ENCODE measurements around the gene LMBR1. TPM values are rescaled to one million over a fixed set of nuclear protein-coding genes. Genes with fewer than 3 reads are reported as not detected.

The LMBR1 gene
- polyA plus RNA-seq, 1 donor from 2014 or later: 68.9 TPM

- Histone ChIP-seq H3K9me3 (ENCODE audit: low read length) (no peaks in the 10 kb centered on the region), H3K4me2 (ENCODE audit: low read length) (no peak overlapping the region), H4K20me1 (ENCODE audit: insufficient read depth) (no peaks in the 10 kb centered on the region)
Measured at GRCh38 chr7:156739596-156739995, 153.4 kb downstream of the LMBR1 start.

DNA sequence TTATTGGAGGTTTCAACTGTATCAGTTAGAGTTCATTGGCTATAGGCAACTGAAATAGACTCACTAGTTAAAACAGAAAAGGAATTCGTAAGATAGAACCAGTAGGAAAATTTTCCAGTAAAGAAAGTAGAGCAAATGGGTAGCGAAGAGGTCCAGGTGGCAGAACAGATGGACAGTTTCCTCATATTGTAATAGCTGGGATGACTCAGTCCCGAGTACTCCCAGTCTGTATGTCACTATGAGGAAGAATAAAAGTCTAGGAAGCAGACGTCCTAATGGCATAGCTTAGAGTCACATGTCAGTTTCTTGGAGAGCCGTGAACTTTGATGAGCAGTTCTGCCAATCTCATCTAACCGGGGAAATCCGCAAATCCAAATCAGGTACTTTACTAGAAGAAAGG is 157.1 kb downstream of the LMBR1 start:
- Histone ChIP-seq H3K27ac (ENCODE audit: low read length) (no peak overlapping the region), H2AFZ (ENCODE audit: low read depth, low read length) (no peak overlapping the region), H3K27me3 (ENCODE audit: insufficient read depth, low read depth, low read length) (no peaks in the 10 kb centered on the region), H3F3A (ENCODE audit: insufficient read depth, low read length, poor library complexity, severe bottlenecking) (no peaks in the 10 kb centered on the region), H3K9ac (ENCODE audit: low read length) (no peak overlapping the region), H4K20me1 (ENCODE audit: insufficient read depth) (no peaks in the 10 kb centered on the region), H3K9me2 (ENCODE audit: insufficient read depth, low read length) (no peaks in the 10 kb centered on the region), H3K79me2 (replicated peaks; ENCODE audit: insufficient read depth, low read length) (no peaks in the 10 kb centered on the region), H3K36me3 (ENCODE audit: insufficient read depth, low read length) (no peaks in the 10 kb centered on the region), H3K4me3 (ENCODE audit: low read length) (no peak overlapping the region), H3K9me3 (ENCODE audit: low read length) (no peaks in the 10 kb centered on the region), H3K4me2 (ENCODE audit: low read length) (no peak overlapping the region)
- TF ChIP-seq POLR2AphosphoS5 (IDR thresholded peaks at IDR 0.05): no peak
- no peak for TF ChIP-seq TAF1 (IDR thresholded peaks at IDR 0.05; ENCODE audit: low read depth)
- TF ChIP-seq CTCF (IDR thresholded peaks at IDR 0.05; ENCODE audit: poor library complexity, severe bottlenecking): no peak

More at GRCh38 chr7:156739596-156739995, 153.4 kb downstream of the LMBR1 start:
- no peak overlapping the region for H3K4me3 ChIP-seq (ENCODE audit: low read length)
- no peaks in the 10 kb centered on the region for H3F3A ChIP-seq (ENCODE audit: insufficient read depth, low read length, poor library complexity, severe bottlenecking)
- H2AFZ ChIP-seq (ENCODE audit: low read depth, low read length): no peak overlapping the region
- H3K27ac ChIP-seq (ENCODE audit: low read length): no peak overlapping the region
- H3K27me3 ChIP-seq (ENCODE audit: insufficient read depth, low read depth, low read length): no peaks in the 10 kb centered on the region
- TF ChIP-seq TAF1 (IDR thresholded peaks at IDR 0.05; ENCODE audit: low read depth) (no peak), SMC3 (conservative IDR thresholded peaks at IDR 0.05; ENCODE audit: poor library complexity) (no peak), RAD21 (conservative IDR thresholded peaks at IDR 0.05) (no peak), MXI1 (conservative IDR thresholded peaks at IDR 0.05; ENCODE audit: poor library complexity, severe bottlenecking) (no peak), POLR2AphosphoS5 (IDR thresholded peaks at IDR 0.05) (no peak), EP300 (conservative IDR thresholded peaks at IDR 0.05; ENCODE audit: poor library complexity, severe bottlenecking) (no peak), EZH2 (IDR thresholded peaks at IDR 0.05; ENCODE audit: borderline replicate concordance, insufficient read depth, low read length, poor library complexity, severe bottlenecking) (no peak)
- TF ChIP-seq, protein P1, sequence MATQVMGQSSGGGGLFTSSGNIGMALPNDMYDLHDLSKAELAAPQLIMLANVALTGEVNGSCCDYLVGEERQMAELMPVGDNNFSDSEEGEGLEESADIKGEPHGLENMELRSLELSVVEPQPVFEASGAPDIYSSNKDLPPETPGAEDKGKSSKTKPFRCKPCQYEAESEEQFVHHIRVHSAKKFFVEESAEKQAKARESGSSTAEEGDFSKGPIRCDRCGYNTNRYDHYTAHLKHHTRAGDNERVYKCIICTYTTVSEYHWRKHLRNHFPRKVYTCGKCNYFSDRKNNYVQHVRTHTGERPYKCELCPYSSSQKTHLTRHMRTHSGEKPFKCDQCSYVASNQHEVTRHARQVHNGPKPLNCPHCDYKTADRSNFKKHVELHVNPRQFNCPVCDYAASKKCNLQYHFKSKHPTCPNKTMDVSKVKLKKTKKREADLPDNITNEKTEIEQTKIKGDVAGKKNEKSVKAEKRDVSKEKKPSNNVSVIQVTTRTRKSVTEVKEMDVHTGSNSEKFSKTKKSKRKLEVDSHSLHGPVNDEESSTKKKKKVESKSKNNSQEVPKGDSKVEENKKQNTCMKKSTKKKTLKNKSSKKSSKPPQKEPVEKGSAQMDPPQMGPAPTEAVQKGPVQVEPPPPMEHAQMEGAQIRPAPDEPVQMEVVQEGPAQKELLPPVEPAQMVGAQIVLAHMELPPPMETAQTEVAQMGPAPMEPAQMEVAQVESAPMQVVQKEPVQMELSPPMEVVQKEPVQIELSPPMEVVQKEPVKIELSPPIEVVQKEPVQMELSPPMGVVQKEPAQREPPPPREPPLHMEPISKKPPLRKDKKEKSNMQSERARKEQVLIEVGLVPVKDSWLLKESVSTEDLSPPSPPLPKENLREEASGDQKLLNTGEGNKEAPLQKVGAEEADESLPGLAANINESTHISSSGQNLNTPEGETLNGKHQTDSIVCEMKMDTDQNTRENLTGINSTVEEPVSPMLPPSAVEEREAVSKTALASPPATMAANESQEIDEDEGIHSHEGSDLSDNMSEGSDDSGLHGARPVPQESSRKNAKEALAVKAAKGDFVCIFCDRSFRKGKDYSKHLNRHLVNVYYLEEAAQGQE (IDR thresholded peaks at IDR 0.05; ENCODE audit: borderline replicate concordance): no peak
- no peaks in the 10 kb centered on the region for H3K36me3 ChIP-seq (ENCODE audit: insufficient read depth, low read length)
- H3K79me2 ChIP-seq (replicated peaks; ENCODE audit: insufficient read depth, low read length): no peaks in the 10 kb centered on the region
- H3K9ac ChIP-seq (ENCODE audit: low read length): no peak overlapping the region
- H3K9me2 ChIP-seq (ENCODE audit: insufficient read depth, low read length): no peaks in the 10 kb centered on the region

DNA sequence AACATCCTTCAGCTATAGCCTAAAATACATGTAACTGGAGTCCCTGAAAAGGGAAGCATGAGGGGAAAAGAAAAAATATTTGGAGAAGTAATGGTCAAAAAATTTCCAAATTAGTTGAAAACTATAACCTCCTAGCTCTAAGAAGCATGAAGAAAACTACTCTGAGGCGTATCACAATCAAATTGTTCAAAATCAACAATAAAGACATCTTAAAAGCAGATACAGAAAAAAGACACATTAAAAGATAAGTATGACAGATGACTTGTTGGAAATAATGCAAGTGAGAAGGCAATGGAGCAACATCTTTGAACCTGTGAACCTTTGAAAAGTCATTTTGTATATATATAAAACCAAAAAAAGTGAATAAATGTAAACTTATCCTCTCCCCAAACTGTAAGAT is 159.3 kb downstream of the LMBR1 start:
- no peak overlapping the region for H3K27ac ChIP-seq (ENCODE audit: low read length)
- no peak overlapping the region for H3K9ac ChIP-seq (ENCODE audit: low read length)
- no peaks in the 10 kb centered on the region for H3K27me3 ChIP-seq (ENCODE audit: insufficient read depth, low read depth, low read length)
- H3K79me2 ChIP-seq (replicated peaks; ENCODE audit: insufficient read depth, low read length): no peaks in the 10 kb centered on the region
- H3K9me2 ChIP-seq (ENCODE audit: insufficient read depth, low read length): no peaks in the 10 kb centered on the region
- H4K20me1 ChIP-seq (ENCODE audit: insufficient read depth): no peaks in the 10 kb centered on the region
- H3K4me3 ChIP-seq (ENCODE audit: low read length): no peak overlapping the region
- H3K36me3 ChIP-seq (ENCODE audit: insufficient read depth, low read length): no peaks in the 10 kb centered on the region
- TF ChIP-seq SMC3 (conservative IDR thresholded peaks at IDR 0.05; ENCODE audit: poor library complexity) (no peak), EZH2 (IDR thresholded peaks at IDR 0.05; ENCODE audit: borderline replicate concordance, insufficient read depth, low read length, poor library complexity, severe bottlenecking) (no peak), POLR2AphosphoS5 (IDR thresholded peaks at IDR 0.05) (no peak), MXI1 (conservative IDR thresholded peaks at IDR 0.05; ENCODE audit: poor library complexity, severe bottlenecking) (no peak), RAD21 (conservative IDR thresholded peaks at IDR 0.05) (no peak), EP300 (conservative IDR thresholded peaks at IDR 0.05; ENCODE audit: poor library complexity, severe bottlenecking) (no peak), TAF1 (IDR thresholded peaks at IDR 0.05; ENCODE audit: low read depth) (no peak), CTCF (IDR thresholded peaks at IDR 0.05; ENCODE audit: poor library complexity, severe bottlenecking) (no peak)
- TF ChIP-seq, protein P1 (IDR thresholded peaks at IDR 0.05; ENCODE audit: borderline replicate concordance): no peak
- no peak overlapping the region for H2AFZ ChIP-seq (ENCODE audit: low read depth, low read length)
- no peaks in the 10 kb centered on the region for H3F3A ChIP-seq (ENCODE audit: insufficient read depth, low read length, poor library complexity, severe bottlenecking)
- no peaks in the 10 kb centered on the region for H3K9me3 ChIP-seq (ENCODE audit: low read length)
- no peak overlapping the region for H3K4me2 ChIP-seq (ENCODE audit: low read length)
